B cell (primary cell): ENCODE results near the gene NIN. TPM values are rescaled to one million over a fixed set of nuclear protein-coding genes. Genes with fewer than 3 reads are reported as not detected.
A peak's percentile ranks its signal among the peaks of the same experiment; 100 is the strongest.

Experiments used
- ATAC-seq: fragments of 200-7000 bp; cut with Tn5 transposase; one replicate; pipeline ENCODE4 v1.10.0; 2021; ENCODE audit warnings: low read depth, mild to moderate bottlenecking, moderate number of reproducible peaks, moderate library complexity
- CTCF ChIA-PET: fragments of 350-600 bp; sonication (Branson Sonifier 250); formaldehyde crosslinking; loops from one replicate; lab custom pipeline; 2021; ENCODE audit warnings: antibody characterized with exemption, inconsistent platforms; lab: Charles Lee
- POLR2A ChIA-PET: fragments of 350-600 bp; sonication (Branson Sonifier 250); formaldehyde crosslinking; loops from one replicate; lab custom pipeline; 2021; ENCODE audit warnings: antibody characterized with exemption; lab: Charles Lee
- DNase-seq: peaks from one replicate; pipeline ENCODE4 v3.0.0; 2013
- H2AFZ ChIP-seq: 2 replicates; pipeline ENCODE4 v1.6.1; 2012; ENCODE audit warnings: mild to moderate bottlenecking, low read depth, low read length; ENCODE audit not compliant: insufficient read depth, poor library complexity, severe bottlenecking
- H3K27ac ChIP-seq, 2 donors: 1 replicate in 1 of 2; 2 replicates in 1 of 2; pipeline ENCODE4 v1.5.1; 2012 to 2013; ENCODE audit warnings: low read length in 2 of 2, mild to moderate bottlenecking in 2 of 2, moderate library complexity in 1 of 2
- H3K27me3 ChIP-seq, 4 experiments: fragments of 200-600 bp in 1 of 4; sonication (generic) in 1 of 4; replicated peaks in 1 of 4; 1 replicate in 2 of 4; 2 replicates in 2 of 4; pipeline versions ENCODE4 v1.6.1 to v1.7.0; 2013 to 2016; ENCODE audit warnings: low read length in 3 of 4, mild to moderate bottlenecking in 2 of 4, mixed read lengths in 1 of 4, moderate library complexity in 1 of 4; ENCODE audit not compliant: insufficient read depth in 4 of 4, control insufficient read depth in 3 of 4; ENCODE audit errors: control extremely low read depth in 1 of 4
- H3K36me3 ChIP-seq, 2 experiments: replicated peaks in 1 of 2; 1 replicate in 1 of 2; 2 replicates in 1 of 2; pipeline versions ENCODE4 v1.6.1 to v1.7.1; 2013; ENCODE audit warnings: low read length in 1 of 2; ENCODE audit not compliant: insufficient read depth in 2 of 2, control insufficient read depth in 1 of 2; ENCODE audit errors: control extremely low read depth in 1 of 2, extremely low read depth in 1 of 2
- H3K4me1 ChIP-seq, 2 donors: fragments of 200-600 bp in 1 of 2; sonication (generic) in 1 of 2; 1 replicate in 1 of 2; 2 replicates in 1 of 2; pipeline versions ENCODE4 v1.5.1 to v1.6.1; 2013 to 2017; ENCODE audit warnings: low read length in 2 of 2; ENCODE audit not compliant: control insufficient read depth in 2 of 2, insufficient read depth in 2 of 2
- H3K4me2 ChIP-seq: replicated peaks from 2 replicates; pipeline ENCODE3; 2012; ENCODE audit warnings: mild to moderate bottlenecking, low read depth, low read length; ENCODE audit not compliant: poor library complexity, severe bottlenecking
- H3K4me3 ChIP-seq, 5 experiments: fragments of 200-600 bp in 1 of 5; sonication (generic) in 1 of 5; 1 replicate in 3 of 5; 2 replicates in 2 of 5; pipeline versions ENCODE4 v1.5.1 to v1.7.0; 2011 to 2016; ENCODE audit warnings: low read length in 4 of 5, mild to moderate bottlenecking in 4 of 5, low read depth in 2 of 5, control low read depth in 1 of 5, moderate library complexity in 1 of 5; ENCODE audit not compliant: insufficient read depth in 1 of 5; ENCODE audit errors: control extremely low read depth in 1 of 5, extremely low read depth in 1 of 5
- H3K79me2 ChIP-seq: fragments of 200-600 bp; sonication (generic); one replicate; pipeline ENCODE4 v1.6.0; 2016; ENCODE audit warnings: low read length; ENCODE audit not compliant: control insufficient read depth, insufficient read depth
- H3K9ac ChIP-seq: fragments of 200-600 bp; sonication (generic); 2 replicates; pipeline ENCODE4 v1.6.1; 2017; ENCODE audit warnings: mild to moderate bottlenecking, low read length, moderate library complexity
- H3K9me3 ChIP-seq, 3 donors: one replicate each; pipeline versions ENCODE4 v1.6.1 to v1.7.1; 2013; ENCODE audit warnings: low read length in 2 of 3; ENCODE audit not compliant: control insufficient read depth in 2 of 3, insufficient read depth in 1 of 3; ENCODE audit errors: control extremely low read depth in 1 of 3
- H4K20me1 ChIP-seq: 2 replicates; pipeline ENCODE4 v1.6.0; 2012; ENCODE audit warnings: mild to moderate bottlenecking, low read length; ENCODE audit not compliant: insufficient read depth, control insufficient read depth, poor library complexity, severe bottlenecking
- H3K27ac Mint-ChIP-seq: one replicate; pipeline ENCODE4 v1.8.0; 2021; ENCODE audit warnings: mixed read lengths
- H3K27me3 Mint-ChIP-seq: one replicate; pipeline ENCODE4 v1.8.0; 2021; ENCODE audit warnings: mixed read lengths
- H3K4me1 Mint-ChIP-seq: one replicate; pipeline ENCODE4 v1.8.0; 2021; ENCODE audit warnings: mixed read lengths
- H3K4me3 Mint-ChIP-seq: one replicate; pipeline ENCODE4 v1.8.0; 2021; ENCODE audit warnings: mixed read lengths
- H3K9me3 Mint-ChIP-seq: one replicate; pipeline ENCODE4 v1.8.0; 2022; ENCODE audit warnings: mixed read lengths; ENCODE audit not compliant: insufficient read depth
- CTCF ChIP-seq: fragments of 200-600 bp; IDR thresholded peaks from one replicate; pipeline ENCODE4 v1.8.0; 2022; ENCODE audit warnings: antibody characterized with exemption, mild to moderate bottlenecking
- EZH2 ChIP-seq: IDR thresholded peaks from 2 replicates; pipeline ENCODE4 v1.6.1; 2012; ENCODE audit warnings: borderline replicate concordance, low read depth, mild to moderate bottlenecking, moderate library complexity, low read length; ENCODE audit not compliant: insufficient read depth, poor library complexity, severe bottlenecking
- WGBS: methylation state at CpG from one replicate; pipeline ENCODE4 v1.1.5; 2013; ENCODE audit warnings: missing lambda C conversion rate; ENCODE audit not compliant: insufficient coverage; 5-methylcytosine and 5-hydroxymethylcytosine counted together
- intact Hi-C: fragments of 100-400 bp; cut with micrococcal nuclease; formaldehyde crosslinking; loops from one replicate; pipeline ENCODE4 v1.10.0; 2022
- polyA plus RNA-seq: library from polyadenylated mRNA; depleted of rRNA; stranded (reverse); fragments of >200 nt; gene quantifications from 2 replicates; pipeline ENCODE4 v1.2.3, GENCODE V29; 2012
- total RNA-seq, 2 donors: library from RNA; stranded (reverse); fragments of 120-200 nt in 1 of 2; gene quantifications; 1 replicate in 1 of 2; 2 replicates in 1 of 2; pipeline versions ENCODE4 v1.2.3 to v1.2.4, GENCODE V29; 2013 to 2022

Gene NIN
- total and polyA plus RNA-seq, 2 donors (not counting 1 experiment from before 2014, with no cell fraction given) = 25.4 to 219 TPM

DNA sequence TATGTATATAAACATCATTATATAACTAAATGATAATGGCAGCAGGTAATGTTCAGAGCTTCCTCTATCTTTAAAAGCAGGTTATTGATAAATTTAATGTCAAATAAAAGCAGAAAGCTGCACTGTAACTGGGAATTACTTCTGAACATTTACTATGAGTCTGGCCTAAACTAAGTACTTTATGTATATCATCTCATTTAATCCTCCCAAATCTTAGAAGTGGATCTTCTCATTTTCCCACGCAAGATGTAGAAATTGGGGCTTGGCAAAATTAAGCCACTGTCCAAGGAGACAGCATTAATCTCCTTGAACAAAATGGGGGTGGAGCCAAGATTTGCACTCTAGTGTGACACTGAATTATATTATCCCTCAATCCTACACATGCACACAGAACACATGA is 5.7 kb downstream of the NIN start:
- Mint-ChIP-seq H3K27ac (peak overlapping the region; percentile 73), H3K4me1 (peaks cover 91% of the 10 kb centered on the region), H3K27me3 (no peaks in the 10 kb centered on the region), H3K9me3 (no peaks in the 10 kb centered on the region), H3K4me3 (peak overlapping the region; percentile 7)
- peaks cover 20% of the 10 kb centered on the region for H4K20me1 ChIP-seq
- ATAC-seq (no peak), DNase-seq (no peak)
- WGBS = no CpG with 5 or more reads among the region's 1 CpG
- H2AFZ ChIP-seq = no peak overlapping the region
- ChIA-PET CTCF (interaction anchor here (0.5 to 2.5 kb wide), 2 partner anchors 48 to 915 kb away, joined by 3 to 15 read pairs; no protein-coding TSS in a partner anchor), POLR2A (interaction anchor here (0.5 to 0.6 kb wide), 3 partner anchors 43 to 1306 kb away, joined by 3 to 4 read pairs (median 3); no protein-coding TSS in a partner anchor)
- H3K36me3 ChIP-seq = peaks cover 5 to 13% of the 10 kb centered on the region in 2 experiments
- no peak overlapping the region for H3K9ac ChIP-seq
- H3K27ac ChIP-seq = peak overlapping the region in 1 of 2 donors; percentile 92
- intact Hi-C loops = loop anchor here (10.0 kb wide), 2 partner anchors 511 to 961 kb away; partner anchors contain the start of genes DMAC2L and L2HGDH
- peak overlapping the region; percentile 82 for H3K4me2 ChIP-seq
- H3K4me1 ChIP-seq = peaks cover 79 to 82% of the 10 kb centered on the region in 2 donors
- no peak for TF ChIP-seq CTCF
- no peak for TF ChIP-seq EZH2
- H3K4me3 ChIP-seq = no peak overlapping the region
- H3K27me3 ChIP-seq = no peaks in the 10 kb centered on the region
- peaks cover 96% of the 10 kb centered on the region for H3K79me2 ChIP-seq
- H3K9me3 ChIP-seq = no peaks in the 10 kb centered on the region
